Testis (tissue), 2 donors: ENCODE results near the gene THAP12.

Experiments
- POLR2A ChIP-seq: fragments of 450-650 bp; IDR thresholded peaks from one replicate; pipeline ENCODE4 v1.6.1; 2017; ENCODE audit warnings: antibody characterized with exemption, mild to moderate bottlenecking, moderate library complexity
- TF ChIP-seq, protein P1 (sequence below), 3 experiments: fragments of 450-650 bp in 2 of 3; fragments of 200-600 bp in 1 of 3; sonication (generic) in 1 of 3; IDR thresholded peaks; one replicate each; pipeline ENCODE4 v1.5.1; 2016 to 2019; ENCODE audit warnings: antibody characterized with exemption in 3 of 3, mild to moderate bottlenecking in 2 of 3, moderate library complexity in 1 of 3

DNA sequence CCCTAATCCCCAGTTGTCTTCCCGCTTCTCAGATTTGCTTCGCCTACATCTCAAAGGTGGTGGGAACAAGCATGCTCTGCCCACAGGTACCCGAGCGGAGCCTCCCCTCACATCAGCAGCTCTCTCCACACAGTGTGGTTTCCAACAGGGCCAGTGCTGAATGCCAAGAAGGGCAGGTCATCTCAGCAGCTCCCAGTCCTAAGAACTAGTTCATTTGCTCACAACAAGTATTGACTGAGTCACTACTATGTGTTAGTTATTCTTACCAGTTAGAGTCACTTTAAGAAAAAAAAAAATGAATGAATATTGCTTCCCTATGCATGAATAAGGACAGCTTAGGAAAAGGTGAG is 66.2 kb downstream of the THAP12 start:
- TF ChIP-seq, protein P1, sequence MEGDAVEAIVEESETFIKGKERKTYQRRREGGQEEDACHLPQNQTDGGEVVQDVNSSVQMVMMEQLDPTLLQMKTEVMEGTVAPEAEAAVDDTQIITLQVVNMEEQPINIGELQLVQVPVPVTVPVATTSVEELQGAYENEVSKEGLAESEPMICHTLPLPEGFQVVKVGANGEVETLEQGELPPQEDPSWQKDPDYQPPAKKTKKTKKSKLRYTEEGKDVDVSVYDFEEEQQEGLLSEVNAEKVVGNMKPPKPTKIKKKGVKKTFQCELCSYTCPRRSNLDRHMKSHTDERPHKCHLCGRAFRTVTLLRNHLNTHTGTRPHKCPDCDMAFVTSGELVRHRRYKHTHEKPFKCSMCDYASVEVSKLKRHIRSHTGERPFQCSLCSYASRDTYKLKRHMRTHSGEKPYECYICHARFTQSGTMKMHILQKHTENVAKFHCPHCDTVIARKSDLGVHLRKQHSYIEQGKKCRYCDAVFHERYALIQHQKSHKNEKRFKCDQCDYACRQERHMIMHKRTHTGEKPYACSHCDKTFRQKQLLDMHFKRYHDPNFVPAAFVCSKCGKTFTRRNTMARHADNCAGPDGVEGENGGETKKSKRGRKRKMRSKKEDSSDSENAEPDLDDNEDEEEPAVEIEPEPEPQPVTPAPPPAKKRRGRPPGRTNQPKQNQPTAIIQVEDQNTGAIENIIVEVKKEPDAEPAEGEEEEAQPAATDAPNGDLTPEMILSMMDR (IDR thresholded peaks at IDR 0.05), result no peak
- no peak for TF ChIP-seq POLR2A
